ENCODE results near the gene SDE2.
"Not testable (repeated sequence)": the region's sequence is repeated elsewhere in the genome, so short reads cannot be mapped to it uniquely, and the experiment has no call there.

The SDE2 gene

GRCh38 chr1:226002667-226003501 is 3.7 kb upstream of the SDE2 start:
- Histone ChIP-seq H3K4me1 (ENCODE audit: control extremely low read depth in 1 of 4, control insufficient read depth in 4 of 4, insufficient read depth in 4 of 4, low read length in 3 of 4) (peaks cover 45 to 60% (median 54%) of the 10 kb centered on the region in 4 experiments), H3K36me3 (ENCODE audit: control insufficient read depth in 4 of 4, insufficient read depth in 4 of 4, low read length in 3 of 4) (no peaks in the 10 kb centered on the region), H3K4me3 (ENCODE audit: control insufficient read depth in 1 of 7, extremely low read depth in 1 of 7, insufficient read depth in 4 of 7, low read depth in 2 of 7, low read length in 6 of 7) (peak overlapping the region in 5 of 7 experiments; percentile 8 to 58 (median 48)), H3K9me3 (ENCODE audit: control extremely low read depth in 1 of 5, control insufficient read depth in 4 of 5, insufficient read depth in 2 of 5, low read depth in 1 of 5, low read length in 4 of 5) (no peaks in the 10 kb centered on the region), H3K27me3 (replicated peaks in 2 of 5; ENCODE audit: control insufficient read depth in 4 of 5, insufficient read depth in 5 of 5, low read length in 4 of 5) (no peaks in the 10 kb centered on the region), H3K27ac (ENCODE audit: insufficient read depth in 1 of 2, low read depth in 1 of 2, low read length in 2 of 2, poor library complexity in 1 of 2, severe bottlenecking in 2 of 2) (peak overlapping the region; percentile 99 to 100)
- DNase-seq: peak in 2 of 3 donors; percentile 79 to 87
- POLR2A ChIA-PET: interaction anchor here (1.1 to 6.9 kb wide), 3 partner anchors 32 to 62 kb away, joined by 3 to 76 read pairs (median 9); partner anchors contain the start of gene H3-3A
- CTCF ChIA-PET: interaction anchor here (1.1 to 5.7 kb wide), 5 partner anchors 15 to 62 kb away, joined by 3 to 31 read pairs (median 5); no protein-coding TSS in a partner anchor
- 40% methylated on average over 3 of the region's 4 CpGs for WGBS (ENCODE audit: insufficient coverage)

- POLR2A ChIA-PET: interaction anchor here (0.6 to 6.9 kb wide), 4 partner anchors 33 to 81 kb away, joined by 3 to 76 read pairs (median 7); partner anchors contain the start of gene H3-3A
- DNase-seq: peak; percentile 90 to 98 (median 98)
- no peaks in the 10 kb centered on the region for H3K36me3 ChIP-seq (ENCODE audit: control insufficient read depth in 4 of 4, insufficient read depth in 4 of 4, low read length in 3 of 4)
- CTCF ChIA-PET: interaction anchor here (0.7 to 5.7 kb wide), 5 partner anchors 9 to 109 kb away, joined by 3 to 31 read pairs (median 3); no protein-coding TSS in a partner anchor
- no peaks in the 10 kb centered on the region for H3K27me3 ChIP-seq (replicated peaks in 2 of 5; ENCODE audit: control insufficient read depth in 4 of 5, insufficient read depth in 5 of 5, low read length in 4 of 5)
- WGBS (ENCODE audit: insufficient coverage): 10% methylated on average over 7 of the region's 9 CpGs
- H3K4me3 ChIP-seq (ENCODE audit: control insufficient read depth in 1 of 7, extremely low read depth in 1 of 7, insufficient read depth in 4 of 7, low read depth in 2 of 7, low read length in 6 of 7): peak overlapping the region in 5 of 7 experiments; percentile 32 to 58 (median 48)
- peak overlapping the region; percentile 99 to 100 for H3K27ac ChIP-seq (ENCODE audit: insufficient read depth in 1 of 2, low read depth in 1 of 2, low read length in 2 of 2, poor library complexity in 1 of 2, severe bottlenecking in 2 of 2)
- H3K9me3 ChIP-seq (ENCODE audit: control extremely low read depth in 1 of 5, control insufficient read depth in 4 of 5, insufficient read depth in 2 of 5, low read depth in 1 of 5, low read length in 4 of 5): no peaks in the 10 kb centered on the region
- H3K4me1 ChIP-seq (ENCODE audit: control extremely low read depth in 1 of 4, control insufficient read depth in 4 of 4, insufficient read depth in 4 of 4, low read length in 3 of 4): peaks cover 49 to 68% (median 61%) of the 10 kb centered on the region in 4 experiments
Observed at GRCh38 chr1:226001963-226002666, 3.0 kb upstream of the SDE2 start.

GRCh38 chr1:226001088-226001487 is 1.9 kb upstream of the SDE2 start:
- Histone ChIP-seq H3K4me3 (ENCODE audit: control insufficient read depth in 1 of 7, extremely low read depth in 1 of 7, insufficient read depth in 4 of 7, low read depth in 2 of 7, low read length in 6 of 7) (peak overlapping the region in 2 of 7 experiments; percentile 45 to 77), H3K9me3 (ENCODE audit: control extremely low read depth in 1 of 5, control insufficient read depth in 4 of 5, insufficient read depth in 2 of 5, low read depth in 1 of 5, low read length in 4 of 5) (no peaks in the 10 kb centered on the region), H3K4me1 (ENCODE audit: control extremely low read depth in 1 of 4, control insufficient read depth in 4 of 4, insufficient read depth in 4 of 4, low read length in 3 of 4) (peaks cover 55 to 78% (median 71%) of the 10 kb centered on the region in 4 experiments), H3K27ac (ENCODE audit: insufficient read depth in 1 of 2, low read depth in 1 of 2, low read length in 2 of 2, poor library complexity in 1 of 2, severe bottlenecking in 2 of 2) (peak overlapping the region; percentile 99 to 100), H3K36me3 (ENCODE audit: control insufficient read depth in 4 of 4, insufficient read depth in 4 of 4, low read length in 3 of 4) (no peaks in the 10 kb centered on the region), H3K27me3 (replicated peaks in 2 of 5; ENCODE audit: control insufficient read depth in 4 of 5, insufficient read depth in 5 of 5, low read length in 4 of 5) (no peaks in the 10 kb centered on the region)
- POLR2A ChIA-PET: interaction anchor here (6.9 kb wide), 1 partner anchor 61 kb away, joined by 76 read pairs; the partner anchor contains the start of gene H3-3A
- CTCF ChIA-PET: interaction anchor here (0.8 to 1.9 kb wide), 4 partner anchors 61 to 110 kb away, joined by 3 to 15 read pairs (median 7); partner anchors contain the start of gene H3-3A
- WGBS (ENCODE audit: insufficient coverage): 85% methylated on average over 6 of the region's 8 CpGs
- no peak for DNase-seq

GRCh38 chr1:226000493-226001081 is 1.4 kb upstream of the SDE2 start:
- not testable (repeated sequence) for H3K36me3 ChIP-seq (ENCODE audit: control insufficient read depth in 4 of 4, insufficient read depth in 4 of 4, low read length in 3 of 4); H3K27me3 ChIP-seq (replicated peaks in 2 of 5; ENCODE audit: control insufficient read depth in 4 of 5, insufficient read depth in 5 of 5, low read length in 4 of 5); H3K9me3 ChIP-seq (ENCODE audit: control extremely low read depth in 1 of 5, control insufficient read depth in 4 of 5, insufficient read depth in 2 of 5, low read depth in 1 of 5, low read length in 4 of 5)
- WGBS (ENCODE audit: insufficient coverage): 77% methylated on average over 18 of the region's 21 CpGs
- ChIA-PET POLR2A (interaction anchor here (1.4 to 6.9 kb wide), 3 partner anchors 17 to 533 kb away, joined by 3 to 76 read pairs (median 8); partner anchors contain the start of gene H3-3A), CTCF (interaction anchor here (0.8 to 1.9 kb wide), 7 partner anchors 10 to 69 kb away, joined by 3 to 15 read pairs (median 11); partner anchors contain the start of gene H3-3A)
- peak in 2 of 3 donors; percentile 58 to 71 for DNase-seq
- peak overlapping the region; percentile 99 to 100 for H3K27ac ChIP-seq (ENCODE audit: insufficient read depth in 1 of 2, low read depth in 1 of 2, low read length in 2 of 2, poor library complexity in 1 of 2, severe bottlenecking in 2 of 2)
- peak overlapping the region in 5 of 7 experiments; percentile 52 to 77 (median 56) for H3K4me3 ChIP-seq (ENCODE audit: control insufficient read depth in 1 of 7, extremely low read depth in 1 of 7, insufficient read depth in 4 of 7, low read depth in 2 of 7, low read length in 6 of 7)
- peaks cover 60 to 83% (median 76%) of the 10 kb centered on the region in 4 experiments for H3K4me1 ChIP-seq (ENCODE audit: control extremely low read depth in 1 of 4, control insufficient read depth in 4 of 4, insufficient read depth in 4 of 4, low read length in 3 of 4)

GRCh38 chr1:225999912-226000337 is 782 bp upstream of the SDE2 start:
- ChIA-PET CTCF (interaction anchor here (0.6 to 1.9 kb wide), 13 partner anchors 11 to 69 kb away, joined by 3 to 12 read pairs (median 4); partner anchors contain the start of gene H3-3A), POLR2A (interaction anchor here (0.6 to 6.9 kb wide), 12 partner anchors 9 to 533 kb away, joined by 3 to 76 read pairs (median 4); partner anchors contain the start of gene H3-3A)
- Histone ChIP-seq H3K27me3 (replicated peaks in 2 of 5; ENCODE audit: control insufficient read depth in 4 of 5, insufficient read depth in 5 of 5, low read length in 4 of 5) (no peaks in the 10 kb centered on the region), H3K9me3 (ENCODE audit: control extremely low read depth in 1 of 5, control insufficient read depth in 4 of 5, insufficient read depth in 2 of 5, low read depth in 1 of 5, low read length in 4 of 5) (no peaks in the 10 kb centered on the region), H3K4me1 (ENCODE audit: control extremely low read depth in 1 of 4, control insufficient read depth in 4 of 4, insufficient read depth in 4 of 4, low read length in 3 of 4) (peaks cover 66 to 88% (median 76%) of the 10 kb centered on the region in 4 experiments), H3K27ac (ENCODE audit: insufficient read depth in 1 of 2, low read depth in 1 of 2, low read length in 2 of 2, poor library complexity in 1 of 2, severe bottlenecking in 2 of 2) (peak overlapping the region; percentile 99 to 100), H3K4me3 (ENCODE audit: control insufficient read depth in 1 of 7, extremely low read depth in 1 of 7, insufficient read depth in 4 of 7, low read depth in 2 of 7, low read length in 6 of 7) (peak overlapping the region in 6 of 7 experiments; percentile 41 to 77 (median 55)), H3K36me3 (ENCODE audit: control insufficient read depth in 4 of 4, insufficient read depth in 4 of 4, low read length in 3 of 4) (peaks cover 0 to 5% (median 3%) of the 10 kb centered on the region in 4 experiments)
- DNase-seq: no peak
- WGBS (ENCODE audit: insufficient coverage): 0% methylated on average over 3 of the region's 10 CpGs

- WGBS (ENCODE audit: insufficient coverage): 2% methylated on average over 14 of the region's 19 CpGs
- Histone ChIP-seq H3K27me3 (replicated peaks in 2 of 5; ENCODE audit: control insufficient read depth in 4 of 5, insufficient read depth in 5 of 5, low read length in 4 of 5) (no peaks in the 10 kb centered on the region), H3K9me3 (ENCODE audit: control extremely low read depth in 1 of 5, control insufficient read depth in 4 of 5, insufficient read depth in 2 of 5, low read depth in 1 of 5, low read length in 4 of 5) (no peaks in the 10 kb centered on the region), H3K4me3 (ENCODE audit: control insufficient read depth in 1 of 7, extremely low read depth in 1 of 7, insufficient read depth in 4 of 7, low read depth in 2 of 7, low read length in 6 of 7) (peak overlapping the region; percentile 76 to 100 (median 97)), H3K27ac (ENCODE audit: insufficient read depth in 1 of 2, low read depth in 1 of 2, low read length in 2 of 2, poor library complexity in 1 of 2, severe bottlenecking in 2 of 2) (peak overlapping the region; percentile 96 to 100), H3K4me1 (ENCODE audit: control extremely low read depth in 1 of 4, control insufficient read depth in 4 of 4, insufficient read depth in 4 of 4, low read length in 3 of 4) (peaks cover 64 to 78% (median 68%) of the 10 kb centered on the region in 4 experiments), H3K36me3 (ENCODE audit: control insufficient read depth in 4 of 4, insufficient read depth in 4 of 4, low read length in 3 of 4) (peaks cover 5 to 17% (median 11%) of the 10 kb centered on the region in 4 experiments)
- CTCF ChIA-PET: interaction anchor here (1.0 to 8.9 kb wide), 9 partner anchors 12 to 524 kb away, joined by 4 to 76 read pairs (median 5); partner anchors contain the start of genes H3-3A and PYCR2
- peak in 1 of 3 donors; percentile 38 for DNase-seq
- POLR2A ChIA-PET: interaction anchor here (0.5 to 6.9 kb wide), 10 partner anchors 12 to 532 kb away, joined by 3 to 76 read pairs (median 6); partner anchors contain the start of gene H3-3A
Observed at GRCh38 chr1:225998560-225999226, 450 bp downstream of the SDE2 start.
